RWPE2 (cell line): Measurements from ENCODE around the gene RERE.
A peak's percentile ranks its signal among the peaks of the same experiment; 100 is the strongest.

Experiments used
- ATAC-seq: fragments of 200-7000 bp; cut with Tn5 transposase; 3 replicates; pipeline ENCODE4 v1.9.1; 2021; ENCODE audit warnings: low read depth
- DNase-seq: peaks from one replicate; pipeline ENCODE4 v3.0.0-alpha.2; 2020; ENCODE audit warnings: low spot score
- H3K27ac ChIP-seq: fragments of 450-650 bp; 2 replicates; pipeline ENCODE4 v1.5.1; 2017; ENCODE audit warnings: mild to moderate bottlenecking; ENCODE audit not compliant: poor library complexity, severe bottlenecking
- H3K27me3 ChIP-seq: fragments of 250-450 bp; sonication (Bioruptor Pico); 2 replicates; pipeline ENCODE4 v1.5.1; 2021; ENCODE audit warnings: mild to moderate bottlenecking, moderate library complexity; ENCODE audit not compliant: insufficient read depth, poor library complexity, severe bottlenecking
- H3K36me3 ChIP-seq: fragments of 250-450 bp; sonication (Bioruptor Pico); 2 replicates; pipeline ENCODE4 v1.5.1; 2020; ENCODE audit warnings: low read depth, mild to moderate bottlenecking, moderate library complexity
- H3K4me1 ChIP-seq: fragments of 250-450 bp; sonication (Bioruptor Pico); 2 replicates; pipeline ENCODE4 v1.5.1; 2021; ENCODE audit warnings: mild to moderate bottlenecking, moderate library complexity; ENCODE audit not compliant: insufficient read depth, poor library complexity, severe bottlenecking
- H3K4me3 ChIP-seq: fragments of 250-450 bp; sonication (Bioruptor Pico); 2 replicates; pipeline ENCODE4 v1.5.1; 2021; ENCODE audit warnings: mild to moderate bottlenecking, moderate library complexity; ENCODE audit not compliant: severe bottlenecking
- H3K9me3 ChIP-seq: fragments of 250-450 bp; sonication (Bioruptor Pico); 2 replicates; pipeline ENCODE4 v1.5.1; 2021; ENCODE audit warnings: mild to moderate bottlenecking, moderate library complexity; ENCODE audit not compliant: severe bottlenecking
- CTCF ChIP-seq: fragments of 450-650 bp; IDR thresholded peaks from one replicate; pipeline ENCODE4 v1.5.1; 2017; ENCODE audit warnings: mild to moderate bottlenecking, moderate library complexity; ENCODE audit not compliant: poor library complexity, severe bottlenecking

Gene RERE

GRCh38 chr1:8497210-8497819 is 320.1 kb downstream of the RERE start:
- no peaks in the 10 kb centered on the region for H3K27me3 ChIP-seq
- peaks cover 10% of the 10 kb centered on the region for H3K4me1 ChIP-seq
- H3K9me3 ChIP-seq = peaks cover 3% of the 10 kb centered on the region
- DNase-seq (no peak), ATAC-seq (peak; percentile 55)
- H3K4me3 ChIP-seq = no peak overlapping the region
- peaks cover 28% of the 10 kb centered on the region for H3K36me3 ChIP-seq
- no peak for TF ChIP-seq CTCF
- no peak overlapping the region for H3K27ac ChIP-seq

DNA sequence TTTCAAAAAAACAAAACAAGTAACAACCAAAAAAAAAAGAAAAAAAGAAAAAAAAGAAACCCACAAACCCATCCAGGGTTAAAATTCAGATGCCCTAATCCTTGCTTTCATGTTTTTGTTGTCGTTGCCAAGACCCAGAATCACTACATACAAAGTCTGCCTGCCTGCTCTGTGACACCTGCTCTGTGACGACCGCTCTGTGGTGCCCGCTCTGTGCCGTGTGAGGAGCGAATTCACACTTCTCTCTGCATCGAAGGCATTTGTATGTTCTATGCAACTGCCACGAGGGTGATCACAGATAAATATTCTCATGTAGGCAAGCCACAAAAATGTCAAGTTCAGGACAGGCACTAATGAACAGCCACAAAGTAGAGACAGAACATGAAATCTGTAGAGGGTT is 321.0 kb downstream of the RERE start:
- H3K4me3 ChIP-seq = no peak overlapping the region
- DNase-seq (no peak), ATAC-seq (no peak)
- peaks cover 3% of the 10 kb centered on the region for H3K9me3 ChIP-seq
- H3K4me1 ChIP-seq = peaks cover 10% of the 10 kb centered on the region
- no peak overlapping the region for H3K27ac ChIP-seq
- TF ChIP-seq CTCF = no peak
- no peaks in the 10 kb centered on the region for H3K27me3 ChIP-seq
- peaks cover 28% of the 10 kb centered on the region for H3K36me3 ChIP-seq

GRCh38 chr1:8495928-8496401 is 321.5 kb downstream of the RERE start:
- peaks cover 10% of the 10 kb centered on the region for H3K4me1 ChIP-seq
- ATAC-seq (no peak), DNase-seq (no peak)
- peaks cover 3% of the 10 kb centered on the region for H3K9me3 ChIP-seq
- H3K27me3 ChIP-seq = no peaks in the 10 kb centered on the region
- no peak for TF ChIP-seq CTCF
- peaks cover 28% of the 10 kb centered on the region for H3K36me3 ChIP-seq
- H3K4me3 ChIP-seq = no peak overlapping the region
- H3K27ac ChIP-seq = no peak overlapping the region

DNA sequence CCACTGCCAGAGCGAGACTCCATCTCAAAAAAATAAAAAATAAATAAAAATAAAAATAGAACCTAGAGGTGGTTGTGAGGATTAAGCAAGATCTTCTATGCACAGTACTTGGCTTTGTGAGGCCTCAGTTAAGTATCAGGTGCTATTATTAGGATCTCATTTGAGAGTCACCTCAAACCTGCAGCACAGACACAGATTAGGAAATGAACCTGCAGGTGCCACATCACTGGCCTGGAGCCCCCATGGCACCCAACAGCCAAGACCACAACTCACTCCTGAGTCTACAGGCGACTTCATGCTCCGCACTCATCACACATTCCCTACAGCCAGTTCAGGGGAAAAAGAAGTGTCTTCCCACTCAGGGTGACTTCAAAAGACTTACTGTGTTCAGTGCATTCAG is 322.8 kb downstream of the RERE start:
- peaks cover 3% of the 10 kb centered on the region for H3K9me3 ChIP-seq
- peaks cover 14% of the 10 kb centered on the region for H3K4me1 ChIP-seq
- TF ChIP-seq CTCF = no peak
- peaks cover 32% of the 10 kb centered on the region for H3K36me3 ChIP-seq
- DNase-seq (no peak), ATAC-seq (no peak)
- peak overlapping the region; percentile 32 for H3K27ac ChIP-seq
- H3K4me3 ChIP-seq = no peak overlapping the region
- no peaks in the 10 kb centered on the region for H3K27me3 ChIP-seq

DNA sequence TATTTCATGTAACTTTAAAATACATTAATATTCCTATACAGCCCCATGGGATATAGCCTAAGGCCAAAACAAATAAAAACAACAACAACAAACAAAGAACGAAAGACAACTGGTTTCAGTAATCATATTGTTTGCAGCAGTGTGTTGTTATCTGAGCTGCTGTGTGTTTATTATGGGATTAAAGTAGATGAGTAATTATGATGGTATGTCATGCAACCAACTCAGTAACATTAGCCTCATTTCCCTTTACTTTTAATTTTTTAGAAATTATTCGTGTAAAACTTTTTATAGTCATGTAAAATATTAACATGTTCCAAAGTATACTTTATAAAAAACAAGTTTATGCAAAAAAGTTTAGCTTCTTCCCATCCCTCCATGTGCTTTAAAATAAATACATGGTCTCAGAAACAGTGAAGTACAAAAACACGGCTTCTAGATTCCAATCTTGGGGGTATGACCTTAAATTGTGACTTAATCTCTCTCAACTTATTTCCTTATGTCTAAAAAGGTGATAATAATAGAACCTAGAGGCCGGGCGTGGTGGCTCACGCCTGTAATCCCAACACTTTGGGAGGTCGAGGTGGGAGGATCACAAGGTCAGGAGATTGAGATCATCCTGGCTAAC is 323.4 kb downstream of the RERE start:
- no peak for DNase-seq
- H3K36me3 ChIP-seq = peaks cover 32% of the 10 kb centered on the region
- peaks cover 14% of the 10 kb centered on the region for H3K4me1 ChIP-seq
- H3K9me3 ChIP-seq = peaks cover 3% of the 10 kb centered on the region
- TF ChIP-seq CTCF = no peak
- H3K27me3 ChIP-seq = no peaks in the 10 kb centered on the region
- peak overlapping the region; percentile 32 for H3K27ac ChIP-seq
- H3K4me3 ChIP-seq = no peak overlapping the region
- peak; percentile 57; the same call in 1 of the 3 replicates for ATAC-seq
